CD4-positive, alpha-beta T cell treated with Interleukin-17A for 1 hour (primary cell): ENCODE data around the gene MINAR1.
"Not testable (repeated sequence)": the region's sequence is repeated elsewhere in the genome, so short reads cannot be mapped to it uniquely, and the experiment has no call there.

Experiments used
- DNase-seq: peaks from one replicate; pipeline ENCODE4 v3.0.0-alpha.2; 2020

Gene MINAR1, protein sequence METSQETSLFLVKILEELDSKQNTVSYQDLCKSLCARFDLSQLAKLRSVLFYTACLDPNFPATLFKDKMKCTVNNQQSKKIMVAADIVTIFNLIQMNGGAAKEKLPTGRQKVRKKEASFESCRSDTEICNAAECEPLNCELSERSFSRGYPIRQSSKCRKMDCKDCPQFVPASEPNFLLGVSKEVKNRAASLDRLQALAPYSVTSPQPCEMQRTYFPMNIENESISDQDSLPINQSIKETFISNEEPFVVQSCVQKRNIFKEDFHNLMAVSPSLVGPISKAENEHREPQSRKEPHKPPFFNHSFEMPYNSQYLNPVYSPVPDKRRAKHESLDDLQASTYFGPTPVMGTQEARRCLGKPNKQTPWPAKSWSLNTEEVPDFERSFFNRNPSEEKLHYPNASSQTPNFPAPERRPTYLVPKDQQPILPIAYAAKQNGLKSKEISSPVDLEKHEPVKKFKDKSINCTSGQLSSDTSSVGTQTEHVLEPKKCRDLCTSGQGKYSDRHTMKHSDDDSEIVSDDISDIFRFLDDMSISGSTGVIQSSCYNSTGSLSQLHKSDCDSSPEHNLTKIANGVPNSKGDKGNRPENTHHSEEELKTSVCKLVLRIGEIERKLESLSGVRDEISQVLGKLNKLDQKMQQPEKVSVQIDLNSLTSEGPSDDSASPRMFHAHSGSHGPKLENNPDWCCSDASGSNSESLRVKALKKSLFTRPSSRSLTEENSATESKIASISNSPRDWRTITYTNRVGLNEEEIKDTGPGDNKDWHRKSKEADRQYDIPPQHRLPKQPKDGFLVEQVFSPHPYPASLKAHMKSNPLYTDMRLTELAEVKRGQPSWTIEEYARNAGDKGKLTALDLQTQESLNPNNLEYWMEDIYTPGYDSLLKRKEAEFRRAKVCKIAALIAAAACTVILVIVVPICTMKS

DNA sequence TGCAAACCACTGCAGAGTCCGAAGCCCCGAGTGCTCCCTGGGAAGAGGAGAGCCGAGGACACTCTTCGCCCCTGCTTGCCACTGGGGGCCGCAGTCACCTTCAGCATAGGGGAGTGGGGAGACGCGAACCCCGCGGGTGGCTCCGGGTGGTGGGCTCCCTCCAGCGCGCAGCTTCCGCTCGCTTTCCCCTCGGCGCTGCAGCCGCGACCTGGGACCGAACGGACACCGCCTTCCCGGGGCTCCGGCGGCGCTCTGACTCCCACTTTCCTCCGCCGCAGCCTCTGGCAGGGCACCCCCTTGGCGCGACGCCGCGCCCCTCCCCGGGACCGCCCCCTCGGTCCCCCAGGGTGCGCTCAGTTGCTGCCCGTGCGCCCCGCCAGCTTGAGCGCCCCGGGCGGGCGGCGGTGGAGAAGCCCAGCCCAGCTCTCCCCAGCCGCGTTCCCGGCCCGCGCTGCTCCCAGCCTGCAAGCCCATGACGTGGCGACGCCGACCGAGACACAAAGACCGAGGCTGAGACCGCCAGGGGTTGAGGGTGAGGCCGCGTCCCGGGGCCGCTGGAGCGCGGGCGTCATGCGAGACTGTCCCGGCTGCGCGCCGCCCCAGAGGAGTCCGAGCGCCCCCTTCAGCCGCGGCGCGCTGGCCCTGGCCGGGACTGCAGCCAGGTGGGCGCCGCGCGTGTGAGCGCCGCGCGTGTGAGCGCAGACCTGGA is at the start of gene MINAR1:
MINAR1 (plus strand) TSS at position 701 of the 709 bp plus-strand sequence. CDS start 23,812 bp downstream, outside the sequence.
- DNase-seq, result no peak

DNA sequence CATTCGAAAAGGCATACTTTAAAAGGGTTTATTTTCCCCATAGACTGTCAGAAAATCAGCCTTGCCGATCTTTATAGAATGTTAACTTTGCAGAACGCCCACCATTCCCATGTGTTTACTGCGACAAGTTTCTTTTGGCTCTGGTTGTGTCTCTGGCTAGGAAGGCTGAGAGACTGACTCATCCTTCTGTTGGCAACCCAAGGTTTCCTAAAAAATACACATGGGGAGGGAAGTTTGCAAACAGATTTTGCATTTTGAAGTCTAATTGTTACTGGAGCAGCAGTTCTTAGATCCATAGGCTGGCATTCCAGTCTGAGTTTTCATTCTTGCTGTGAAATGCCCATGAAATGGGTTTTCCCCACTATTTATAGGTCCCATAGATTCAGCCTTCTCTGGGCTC is 37.9 kb upstream of the MINAR1 start:
- no peak for DNase-seq

DNA sequence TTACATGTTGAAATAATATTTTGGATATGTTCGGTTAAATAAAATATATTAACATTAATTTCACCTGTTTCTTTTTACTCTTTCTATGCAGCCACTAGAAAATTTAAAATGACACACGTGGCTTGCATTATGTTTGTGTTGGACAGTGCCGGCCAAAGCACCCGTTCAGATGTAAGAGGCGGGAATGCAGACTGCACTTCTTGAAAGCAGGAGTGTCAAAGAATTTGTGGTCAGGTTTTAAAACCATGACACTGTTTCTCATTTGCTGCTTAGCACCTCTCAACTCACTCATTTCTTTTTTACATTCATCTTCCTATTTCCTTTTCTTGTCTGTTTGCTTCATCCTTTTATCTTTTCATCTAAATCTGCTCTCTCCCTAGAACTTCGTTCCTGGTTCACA is 35.3 kb upstream of the MINAR1 start:
- no peak for DNase-seq

DNA sequence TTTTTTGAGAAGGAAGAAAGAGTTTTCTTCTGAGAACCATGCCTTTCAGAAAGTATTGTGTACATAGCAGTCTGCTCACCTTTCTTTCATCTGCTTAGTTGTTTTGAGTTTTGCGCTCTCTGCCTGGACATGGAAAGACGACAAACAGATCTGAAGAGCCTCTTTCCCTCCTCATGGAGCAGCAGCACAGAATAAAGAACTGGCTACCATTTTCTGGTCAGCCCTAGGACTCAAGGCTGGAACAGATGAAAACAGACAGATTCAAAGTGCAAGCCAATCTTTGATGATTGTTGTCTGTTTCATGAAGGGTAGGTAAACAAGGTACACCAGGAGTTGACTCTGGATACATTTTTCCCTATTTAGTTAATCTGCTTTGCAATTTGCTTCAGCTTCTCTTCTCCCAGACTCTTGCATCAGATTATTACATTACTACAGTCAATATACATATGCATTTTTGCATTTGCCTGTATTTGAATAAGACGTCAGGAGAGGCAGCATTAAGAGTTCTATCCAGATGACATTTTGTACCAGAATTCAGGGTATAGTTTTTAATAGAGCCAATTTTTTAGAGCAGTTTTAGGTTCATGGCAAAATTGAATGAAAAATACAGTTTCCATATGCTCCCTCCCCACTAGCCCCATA is 34.7 kb upstream of the MINAR1 start:
- DNase-seq, result no peak

DNA sequence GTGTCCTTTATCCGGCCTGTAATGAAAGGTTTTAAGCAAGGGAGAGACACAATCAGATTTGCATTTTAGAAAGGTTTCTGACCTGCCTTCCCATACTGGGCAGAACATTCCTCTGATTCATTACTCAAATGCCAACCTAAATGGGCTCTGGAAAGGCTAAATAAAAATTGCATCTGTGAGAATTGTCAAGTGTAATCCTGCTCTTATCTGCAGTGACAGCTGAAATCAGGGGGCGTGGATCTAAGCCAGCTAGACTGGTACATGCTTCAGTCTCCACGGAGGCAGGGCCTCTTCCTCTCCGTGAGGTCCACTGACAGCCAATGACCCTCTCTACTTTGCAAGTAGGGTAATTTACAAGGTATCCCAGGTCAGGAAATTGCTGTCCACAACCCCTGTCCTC is 32.5 kb upstream of the MINAR1 start:
- DNase-seq, result no peak

DNA sequence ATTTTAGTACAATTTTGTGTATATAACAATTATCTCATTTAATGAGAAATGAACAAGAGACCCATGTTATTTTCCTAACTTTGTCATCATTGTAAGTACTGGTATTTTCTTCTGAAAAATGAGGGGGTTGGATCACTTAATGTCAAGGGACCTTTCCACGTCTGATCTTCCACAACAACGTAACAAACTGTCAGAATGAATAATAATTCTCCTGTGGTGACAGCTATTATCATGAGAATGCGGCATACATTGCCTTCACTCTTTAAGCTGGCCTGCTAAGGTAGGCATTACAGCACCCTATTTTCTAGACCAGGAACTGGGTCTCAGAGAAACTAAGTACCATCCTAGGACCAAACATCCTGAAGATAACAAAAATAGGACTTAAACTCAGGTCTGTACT is 31.5 kb upstream of the MINAR1 start:
- no peak for DNase-seq

DNA sequence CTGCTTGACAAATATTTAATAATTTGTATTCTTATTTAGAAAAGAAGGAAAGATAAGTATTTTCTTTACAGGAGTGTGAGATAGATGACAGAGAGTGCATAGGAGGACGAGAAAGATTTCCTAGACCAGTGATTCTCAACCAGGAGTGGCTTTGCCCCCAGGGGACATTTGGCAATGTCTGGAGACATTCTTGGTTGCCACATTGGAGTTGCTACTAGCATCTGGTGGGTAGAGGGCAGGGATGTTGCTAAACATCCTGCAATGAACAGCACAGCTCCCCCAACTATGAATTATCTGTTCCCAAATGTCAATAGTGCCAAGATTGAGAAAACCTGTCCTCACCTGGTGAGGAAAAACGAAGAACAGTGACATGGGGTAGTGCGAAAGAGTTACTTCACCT is 30.8 kb upstream of the MINAR1 start:
- DNase-seq, result no peak

DNA sequence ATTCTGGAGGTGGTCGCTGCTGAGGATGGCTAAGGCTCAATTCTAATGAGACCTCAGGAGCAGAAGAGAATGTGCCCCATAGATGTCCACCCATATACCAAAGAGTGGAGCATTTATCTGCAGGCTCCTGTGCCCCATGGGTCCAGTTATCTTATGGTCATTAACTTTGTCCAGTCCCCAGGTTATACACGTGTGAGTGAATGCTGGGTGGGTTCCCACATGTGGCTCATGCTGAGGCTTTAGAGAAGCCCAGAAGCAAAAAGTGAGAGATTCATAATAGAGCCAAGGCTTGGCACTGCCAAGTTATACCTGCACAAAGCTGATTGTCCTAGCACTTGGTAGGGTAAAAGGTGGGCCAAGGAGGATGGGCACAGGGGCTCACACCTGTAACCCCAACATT is 30.0 kb upstream of the MINAR1 start:
- DNase-seq, result no peak

DNA sequence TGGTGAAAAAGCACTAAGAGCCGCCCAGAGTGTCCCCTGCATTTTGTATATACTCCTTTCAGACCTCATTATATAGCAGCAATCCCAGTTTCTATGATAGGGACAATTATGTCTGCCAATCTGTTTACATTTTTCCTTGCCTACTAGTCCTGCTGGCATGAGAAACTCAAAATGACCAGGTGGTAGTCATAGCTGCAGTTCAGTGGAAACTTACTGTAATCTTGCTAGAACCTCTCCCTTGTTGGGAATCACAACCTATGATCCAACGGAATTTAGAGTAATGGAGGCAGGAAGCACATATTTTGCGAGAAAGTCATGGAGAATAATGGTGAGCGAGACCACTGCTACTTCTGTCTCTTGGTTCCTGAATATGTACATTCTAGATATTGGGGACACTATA is 28.6 kb upstream of the MINAR1 start:
- DNase-seq, result no peak

DNA sequence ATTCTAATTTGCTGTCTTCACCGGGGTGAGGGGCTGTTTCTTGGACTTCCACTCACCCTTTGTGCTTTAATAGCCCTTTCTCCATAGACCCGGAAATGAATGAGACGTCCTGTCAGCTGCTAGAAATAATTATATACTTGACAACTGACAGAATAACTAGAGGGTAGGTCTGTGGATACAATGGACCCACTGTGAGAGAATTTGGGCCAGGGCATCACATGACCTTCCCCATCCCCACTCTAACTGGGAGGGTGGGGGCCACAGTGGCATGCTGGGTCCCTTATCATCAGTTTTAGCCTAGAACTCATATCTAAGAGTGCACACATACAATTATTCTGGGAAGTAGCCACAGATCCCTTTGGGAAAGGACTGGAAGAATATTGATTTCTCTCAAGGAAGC is 25.9 kb upstream of the MINAR1 start:
- DNase-seq, result no peak

DNA sequence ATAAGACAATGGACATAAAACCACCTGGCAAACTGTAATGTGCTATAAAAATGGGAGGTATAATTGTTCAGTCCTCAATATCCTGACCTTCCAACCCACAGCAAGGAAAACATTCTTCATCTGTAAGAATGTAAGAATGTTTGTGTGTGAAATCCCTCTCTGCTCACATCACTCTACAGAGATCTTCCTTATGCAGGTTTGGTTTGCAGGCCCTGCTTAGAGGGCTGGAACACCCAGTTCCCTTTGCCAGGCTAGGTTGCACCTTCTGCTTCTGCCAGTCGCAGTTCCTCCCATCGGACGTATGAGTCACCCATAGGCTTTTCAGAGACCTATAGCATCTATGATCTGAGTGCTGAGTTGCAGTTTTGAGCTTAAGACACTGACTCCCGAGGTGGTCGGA is 24.1 kb upstream of the MINAR1 start:
- no peak for DNase-seq

DNA sequence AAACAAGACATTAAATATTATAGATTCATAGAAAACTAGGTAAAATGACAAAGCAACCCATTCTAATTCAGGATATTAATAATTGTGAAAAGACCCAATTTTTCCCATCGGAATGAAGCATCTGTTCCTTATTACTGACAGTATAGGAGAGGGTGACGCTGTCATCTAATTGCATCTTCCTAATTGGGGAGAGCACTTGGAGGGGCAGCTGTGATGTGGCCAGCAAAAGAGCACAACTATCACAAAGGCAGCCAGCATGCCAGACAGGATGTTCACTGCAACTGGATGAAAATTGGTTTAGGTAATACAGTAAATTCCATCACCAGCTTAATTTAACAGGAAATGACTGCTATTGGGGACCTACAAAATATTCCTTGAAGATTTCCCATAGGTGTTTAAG is 21.9 kb upstream of the MINAR1 start:
- DNase-seq, result no peak

DNA sequence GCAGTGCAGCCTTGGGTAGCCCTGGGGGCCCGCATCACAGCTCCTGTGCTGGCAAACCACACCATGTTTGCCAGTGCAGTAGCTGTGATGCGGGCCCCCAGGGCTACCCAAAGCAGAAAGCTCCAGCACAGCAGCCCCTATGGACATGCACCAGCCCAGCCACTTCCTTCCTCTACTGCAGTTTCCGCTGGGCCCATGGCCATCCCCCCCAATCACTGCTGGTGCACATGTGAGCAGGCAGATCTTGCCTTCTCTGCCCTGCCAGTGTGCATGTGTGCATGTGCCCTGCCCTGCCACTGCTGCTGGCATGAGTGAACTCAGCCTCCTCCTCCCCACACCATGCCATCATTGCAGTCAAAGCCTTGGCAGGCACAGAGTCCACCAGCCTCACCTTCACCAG is 20.1 kb upstream of the MINAR1 start:
- DNase-seq, result no peak

DNA sequence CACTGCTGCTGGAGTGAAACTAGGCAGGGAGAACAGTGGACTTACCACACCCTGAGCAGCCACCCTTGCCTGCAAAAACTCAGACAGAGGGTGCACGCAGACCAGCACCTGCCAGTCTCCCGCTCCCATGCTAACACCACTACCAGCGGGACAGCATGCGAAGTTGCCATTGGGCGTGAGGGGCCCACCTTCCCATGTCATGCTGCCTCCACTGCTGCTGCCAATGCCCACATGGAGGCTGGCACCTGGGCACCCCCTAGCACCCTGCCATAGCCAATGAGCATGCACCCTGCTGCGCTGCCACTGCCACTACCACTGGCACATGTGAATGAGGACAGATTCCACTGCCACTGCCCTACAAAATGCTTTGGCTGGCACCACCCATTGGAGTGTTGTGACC is 19.7 kb upstream of the MINAR1 start:
- DNase-seq, result no peak

DNA sequence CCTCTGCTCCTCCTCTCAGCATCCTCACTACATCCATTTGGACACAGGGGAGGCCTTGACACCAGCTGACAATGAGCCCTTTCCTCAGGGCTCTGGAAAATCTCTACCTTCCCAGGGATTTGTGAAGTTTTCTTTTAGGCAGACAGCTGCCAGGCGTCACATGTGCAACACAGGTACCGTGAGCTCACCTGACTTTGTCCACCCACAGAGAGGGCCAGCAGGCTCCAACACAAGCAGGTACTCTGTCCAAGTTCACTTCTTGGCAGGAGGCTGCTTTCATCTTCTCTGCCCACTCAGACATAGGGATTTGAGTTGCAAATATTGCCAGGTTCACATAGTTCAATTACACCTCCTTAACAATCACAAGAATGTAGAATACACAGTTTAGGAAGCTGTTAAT is 15.3 kb upstream of the MINAR1 start:
- DNase-seq, result no peak

DNA sequence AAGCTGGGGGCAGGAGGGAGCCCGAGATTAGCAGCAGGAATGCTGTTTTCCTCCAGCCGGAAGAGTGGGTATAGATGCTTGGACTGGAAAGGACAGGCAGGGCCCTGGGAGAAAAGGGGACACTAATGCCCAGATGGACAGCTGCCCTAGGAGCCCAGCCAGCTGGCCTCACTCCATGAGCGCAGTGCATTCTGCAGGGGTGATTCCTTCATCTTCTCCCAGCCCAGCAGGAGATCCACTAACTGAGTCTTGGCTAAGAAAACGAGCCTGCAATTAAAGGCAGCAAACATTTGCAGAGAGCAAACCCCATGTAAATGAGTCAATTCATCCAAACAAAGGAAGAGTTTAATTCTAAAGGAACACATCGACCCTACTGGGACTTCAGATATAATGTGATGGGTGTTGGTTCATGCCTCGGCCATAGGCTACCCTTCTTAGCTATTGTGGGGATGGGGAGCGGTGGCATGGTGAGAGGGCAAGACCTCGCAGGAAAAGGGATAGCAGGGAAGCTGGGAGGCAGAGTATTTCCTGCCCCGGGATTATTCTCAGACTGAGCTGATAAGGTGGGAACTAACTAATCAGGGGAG is 13.3 kb upstream of the MINAR1 start:
- DNase-seq, result no peak

DNA sequence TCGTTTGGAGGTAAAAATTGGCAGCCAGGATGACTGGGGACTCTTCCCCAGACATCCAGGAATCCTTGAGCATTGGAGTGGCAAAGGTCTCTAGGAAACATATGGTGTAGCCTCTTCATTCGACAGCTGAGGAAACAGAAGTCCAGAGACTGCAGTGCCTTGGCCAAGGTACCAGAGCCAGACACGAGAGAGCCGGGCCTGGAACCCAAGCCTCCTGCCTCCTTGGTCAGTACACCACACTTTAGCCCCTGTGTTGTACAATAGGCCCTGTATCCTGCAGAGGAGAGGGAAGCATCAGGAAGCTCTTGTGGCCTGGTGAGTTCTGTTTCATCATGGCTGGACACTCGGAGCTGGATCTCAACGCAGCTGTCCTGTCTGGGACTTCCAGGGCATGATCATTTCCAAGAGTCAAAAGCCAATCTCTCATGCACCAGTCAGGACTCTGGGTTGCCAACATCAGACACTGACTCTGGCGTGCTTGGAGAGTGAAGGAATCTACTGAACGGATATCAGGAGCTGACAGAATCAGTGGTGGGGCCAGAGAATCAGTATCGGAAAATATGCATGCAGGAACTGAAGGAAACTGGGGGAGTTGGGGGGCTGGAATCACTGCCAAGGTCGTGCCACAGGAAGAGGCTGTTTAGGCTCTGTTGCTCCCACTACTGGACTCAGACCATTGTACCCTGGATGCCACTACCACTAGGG is 6.4 kb upstream of the MINAR1 start:
- DNase-seq, result no peak

DNA sequence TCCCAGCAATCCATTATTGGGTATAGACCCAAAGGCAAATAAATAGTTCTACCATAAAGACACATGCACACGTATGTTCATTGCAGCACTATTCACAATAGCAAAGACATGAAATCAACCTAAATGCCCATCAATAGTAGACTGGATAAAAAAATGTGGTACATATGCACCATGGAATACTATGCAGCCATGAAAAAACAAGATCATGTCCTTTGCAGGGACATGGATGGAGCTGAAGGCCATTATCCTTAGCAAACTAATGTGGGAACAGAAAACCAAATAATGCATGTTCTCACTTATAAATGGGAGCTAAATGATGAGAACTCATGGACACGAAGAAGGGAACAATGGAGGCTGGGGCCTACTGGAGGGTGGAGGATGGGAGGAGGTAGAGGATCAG is 5.2 kb upstream of the MINAR1 start:
- not testable (repeated sequence) for DNase-seq

DNA sequence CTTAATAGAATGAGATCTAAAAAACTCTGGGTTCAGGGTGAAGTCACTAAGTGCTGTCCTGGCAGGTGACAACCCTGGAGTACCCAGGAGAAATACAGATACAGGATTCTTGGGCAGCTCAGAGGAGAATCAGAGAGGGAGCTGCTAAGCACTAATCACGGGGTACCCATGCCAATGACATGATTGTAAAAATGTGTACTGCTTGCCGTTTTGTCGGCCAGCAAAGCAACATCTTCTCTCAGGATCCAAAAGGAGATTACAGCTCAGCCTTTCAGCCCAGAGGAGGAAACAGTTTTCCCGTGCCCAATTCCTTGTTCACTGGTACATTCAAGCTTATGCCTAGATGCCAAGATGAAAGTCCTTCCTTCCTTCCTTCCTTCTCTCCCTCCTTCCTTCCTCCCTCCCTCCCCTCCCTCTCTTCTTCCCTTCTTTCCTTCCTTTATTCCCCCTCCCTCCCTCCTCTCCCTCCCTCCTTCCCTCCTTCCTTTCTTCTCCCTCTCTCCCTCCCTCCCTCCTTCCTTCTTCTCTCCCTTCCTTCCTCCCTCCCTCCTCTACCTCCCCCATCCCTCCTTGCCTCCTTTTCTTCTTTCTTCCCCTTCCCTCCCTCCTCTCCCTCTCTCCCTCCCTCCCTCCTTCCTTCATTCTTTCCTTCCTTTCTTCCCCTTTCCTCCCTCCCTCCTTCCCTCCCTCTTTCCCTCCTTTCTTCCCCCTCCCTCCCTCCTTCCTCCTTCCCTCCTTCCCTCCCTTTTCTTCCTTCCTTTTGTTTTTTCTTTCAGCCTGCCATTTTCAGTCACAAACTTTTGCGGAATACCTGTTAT is 4.1 kb upstream of the MINAR1 start:
- DNase-seq, result no peak

DNA sequence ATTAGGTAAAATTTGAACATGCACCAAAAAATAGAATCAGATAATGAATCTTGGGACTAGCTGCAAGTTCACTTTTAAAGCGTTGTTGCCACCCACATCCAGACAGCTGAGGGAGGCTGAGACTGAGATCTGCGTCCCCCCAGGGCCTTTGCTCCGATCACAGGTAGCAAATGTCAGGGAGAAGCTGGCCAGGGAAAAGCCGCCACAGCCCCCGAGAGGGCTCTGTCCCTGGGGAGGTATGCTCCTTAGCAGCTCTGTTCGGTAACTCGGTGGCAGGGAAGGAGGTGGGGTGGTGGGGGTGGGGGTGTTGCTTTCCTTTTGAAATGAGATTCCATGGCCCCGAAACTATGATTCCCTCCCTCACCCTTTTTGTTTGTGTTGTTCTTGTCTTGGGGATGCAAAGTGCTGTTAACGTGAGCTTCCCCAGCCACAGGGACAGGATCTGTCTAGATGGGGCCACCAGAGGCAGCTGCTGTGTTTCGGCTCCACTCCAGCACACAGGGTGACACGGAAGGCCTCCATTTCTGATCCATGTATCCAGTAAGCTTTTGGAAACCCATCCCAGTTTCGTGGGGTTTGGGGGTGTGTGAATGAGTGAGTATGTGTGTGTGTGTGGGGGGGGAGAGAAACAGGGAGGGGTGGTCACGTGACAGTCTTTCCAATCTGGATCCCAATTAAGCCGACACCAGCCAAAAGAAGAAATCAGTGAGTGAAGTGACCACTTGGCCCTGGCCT is 1.1 kb upstream of the MINAR1 start:
- no peak for DNase-seq
